ENCODE measurements around the gene CCDC148. TPM values are rescaled to one million over a fixed set of nuclear protein-coding genes. Genes with fewer than 3 reads are reported as not detected.

The CCDC148 gene
- total and polyA plus RNA-seq, 2 experiments from 2014 or later = 1.2 to 1.8 TPM

DNA sequence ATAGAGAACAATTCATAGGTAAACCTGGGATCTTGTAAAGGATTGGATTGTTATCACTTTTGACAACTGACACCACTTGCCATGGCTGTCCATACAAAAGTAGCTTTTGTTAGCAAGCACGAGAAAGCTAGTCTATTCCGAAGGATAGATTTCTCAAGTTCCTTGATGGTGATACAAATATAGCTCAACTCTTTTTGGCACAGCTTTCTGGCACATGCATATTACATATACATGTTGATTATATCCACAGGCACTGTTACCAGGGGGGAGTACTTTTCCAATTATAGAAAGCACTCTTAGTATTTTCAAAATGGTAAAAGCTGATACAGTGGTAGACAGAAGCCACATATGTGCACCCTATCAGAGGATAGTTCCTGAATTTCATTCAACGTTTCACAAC, 186.0 kb downstream of the CCDC148 start:
- Mint-ChIP-seq H3K27me3 (ENCODE audit: insufficient read depth, low read depth, poor library complexity) (no peaks in the 10 kb centered on the region), H3K36me3 (ENCODE audit: low read depth) (no peaks in the 10 kb centered on the region), H3K9me3 (no peaks in the 10 kb centered on the region), H3K4me3 (no peak overlapping the region), H3K4me1 (no peaks in the 10 kb centered on the region), H3K27ac (no peak overlapping the region)
- Histone ChIP-seq H3K4me2 (no peak overlapping the region), H2AFZ (no peak overlapping the region), H3K27ac (ENCODE audit: low read depth) (no peak overlapping the region), H4K20me1 (replicated peaks; ENCODE audit: insufficient read depth) (no peaks in the 10 kb centered on the region), H3K79me2 (replicated peaks; ENCODE audit: insufficient read depth) (no peaks in the 10 kb centered on the region), H3K4me3 (no peak overlapping the region), H3K27me3 (ENCODE audit: insufficient read depth) (no peaks in the 10 kb centered on the region), H3K4me1 (ENCODE audit: insufficient read depth) (no peaks in the 10 kb centered on the region), H3K9me2 (ENCODE audit: insufficient read depth) (no peaks in the 10 kb centered on the region), H3K36me3 (ENCODE audit: insufficient read depth) (no peaks in the 10 kb centered on the region), H3F3A (replicated peaks; ENCODE audit: low read depth) (no peaks in the 10 kb centered on the region)
- TF ChIP-seq ZNF331 (CRISPR knock-in tag; IDR thresholded peaks at IDR 0.05; ENCODE audit: low read depth) = no peak
- no peak for TF ChIP-seq EZH2phosphoT487 (IDR thresholded peaks at IDR 0.05; ENCODE audit: unreplicated experiment)
- TF ChIP-seq, protein P1, sequence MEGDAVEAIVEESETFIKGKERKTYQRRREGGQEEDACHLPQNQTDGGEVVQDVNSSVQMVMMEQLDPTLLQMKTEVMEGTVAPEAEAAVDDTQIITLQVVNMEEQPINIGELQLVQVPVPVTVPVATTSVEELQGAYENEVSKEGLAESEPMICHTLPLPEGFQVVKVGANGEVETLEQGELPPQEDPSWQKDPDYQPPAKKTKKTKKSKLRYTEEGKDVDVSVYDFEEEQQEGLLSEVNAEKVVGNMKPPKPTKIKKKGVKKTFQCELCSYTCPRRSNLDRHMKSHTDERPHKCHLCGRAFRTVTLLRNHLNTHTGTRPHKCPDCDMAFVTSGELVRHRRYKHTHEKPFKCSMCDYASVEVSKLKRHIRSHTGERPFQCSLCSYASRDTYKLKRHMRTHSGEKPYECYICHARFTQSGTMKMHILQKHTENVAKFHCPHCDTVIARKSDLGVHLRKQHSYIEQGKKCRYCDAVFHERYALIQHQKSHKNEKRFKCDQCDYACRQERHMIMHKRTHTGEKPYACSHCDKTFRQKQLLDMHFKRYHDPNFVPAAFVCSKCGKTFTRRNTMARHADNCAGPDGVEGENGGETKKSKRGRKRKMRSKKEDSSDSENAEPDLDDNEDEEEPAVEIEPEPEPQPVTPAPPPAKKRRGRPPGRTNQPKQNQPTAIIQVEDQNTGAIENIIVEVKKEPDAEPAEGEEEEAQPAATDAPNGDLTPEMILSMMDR (conservative IDR thresholded peaks at IDR 0.05; ENCODE audit: low read depth in 2 of 2) = no peak
- no peak for TF ChIP-seq NANOG (IDR thresholded peaks at IDR 0.05; ENCODE audit: borderline replicate concordance)
- no peak for TF ChIP-seq POLR2AphosphoS5 (IDR thresholded peaks at IDR 0.05; ENCODE audit: low read depth)
- TF ChIP-seq, protein P2, sequence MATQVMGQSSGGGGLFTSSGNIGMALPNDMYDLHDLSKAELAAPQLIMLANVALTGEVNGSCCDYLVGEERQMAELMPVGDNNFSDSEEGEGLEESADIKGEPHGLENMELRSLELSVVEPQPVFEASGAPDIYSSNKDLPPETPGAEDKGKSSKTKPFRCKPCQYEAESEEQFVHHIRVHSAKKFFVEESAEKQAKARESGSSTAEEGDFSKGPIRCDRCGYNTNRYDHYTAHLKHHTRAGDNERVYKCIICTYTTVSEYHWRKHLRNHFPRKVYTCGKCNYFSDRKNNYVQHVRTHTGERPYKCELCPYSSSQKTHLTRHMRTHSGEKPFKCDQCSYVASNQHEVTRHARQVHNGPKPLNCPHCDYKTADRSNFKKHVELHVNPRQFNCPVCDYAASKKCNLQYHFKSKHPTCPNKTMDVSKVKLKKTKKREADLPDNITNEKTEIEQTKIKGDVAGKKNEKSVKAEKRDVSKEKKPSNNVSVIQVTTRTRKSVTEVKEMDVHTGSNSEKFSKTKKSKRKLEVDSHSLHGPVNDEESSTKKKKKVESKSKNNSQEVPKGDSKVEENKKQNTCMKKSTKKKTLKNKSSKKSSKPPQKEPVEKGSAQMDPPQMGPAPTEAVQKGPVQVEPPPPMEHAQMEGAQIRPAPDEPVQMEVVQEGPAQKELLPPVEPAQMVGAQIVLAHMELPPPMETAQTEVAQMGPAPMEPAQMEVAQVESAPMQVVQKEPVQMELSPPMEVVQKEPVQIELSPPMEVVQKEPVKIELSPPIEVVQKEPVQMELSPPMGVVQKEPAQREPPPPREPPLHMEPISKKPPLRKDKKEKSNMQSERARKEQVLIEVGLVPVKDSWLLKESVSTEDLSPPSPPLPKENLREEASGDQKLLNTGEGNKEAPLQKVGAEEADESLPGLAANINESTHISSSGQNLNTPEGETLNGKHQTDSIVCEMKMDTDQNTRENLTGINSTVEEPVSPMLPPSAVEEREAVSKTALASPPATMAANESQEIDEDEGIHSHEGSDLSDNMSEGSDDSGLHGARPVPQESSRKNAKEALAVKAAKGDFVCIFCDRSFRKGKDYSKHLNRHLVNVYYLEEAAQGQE (IDR thresholded peaks at IDR 0.05; ENCODE audit: unreplicated experiment) = no peak
- no peak for TF ChIP-seq CREB1 (CRISPR knock-in tag; IDR thresholded peaks at IDR 0.05; ENCODE audit: low read depth)
- no peak for TF ChIP-seq EZH2 (IDR thresholded peaks at IDR 0.05; ENCODE audit: low read depth, unreplicated experiment)
- TF ChIP-seq ZNF114 (CRISPR knock-in tag; IDR thresholded peaks at IDR 0.05) = no peak
- no peak for TF ChIP-seq STAT1 (IDR thresholded peaks at IDR 0.05; ENCODE audit: unreplicated experiment)
- TF ChIP-seq JUNB (IDR thresholded peaks at IDR 0.05; ENCODE audit: unreplicated experiment) = no peak
- TF ChIP-seq, protein P3, sequence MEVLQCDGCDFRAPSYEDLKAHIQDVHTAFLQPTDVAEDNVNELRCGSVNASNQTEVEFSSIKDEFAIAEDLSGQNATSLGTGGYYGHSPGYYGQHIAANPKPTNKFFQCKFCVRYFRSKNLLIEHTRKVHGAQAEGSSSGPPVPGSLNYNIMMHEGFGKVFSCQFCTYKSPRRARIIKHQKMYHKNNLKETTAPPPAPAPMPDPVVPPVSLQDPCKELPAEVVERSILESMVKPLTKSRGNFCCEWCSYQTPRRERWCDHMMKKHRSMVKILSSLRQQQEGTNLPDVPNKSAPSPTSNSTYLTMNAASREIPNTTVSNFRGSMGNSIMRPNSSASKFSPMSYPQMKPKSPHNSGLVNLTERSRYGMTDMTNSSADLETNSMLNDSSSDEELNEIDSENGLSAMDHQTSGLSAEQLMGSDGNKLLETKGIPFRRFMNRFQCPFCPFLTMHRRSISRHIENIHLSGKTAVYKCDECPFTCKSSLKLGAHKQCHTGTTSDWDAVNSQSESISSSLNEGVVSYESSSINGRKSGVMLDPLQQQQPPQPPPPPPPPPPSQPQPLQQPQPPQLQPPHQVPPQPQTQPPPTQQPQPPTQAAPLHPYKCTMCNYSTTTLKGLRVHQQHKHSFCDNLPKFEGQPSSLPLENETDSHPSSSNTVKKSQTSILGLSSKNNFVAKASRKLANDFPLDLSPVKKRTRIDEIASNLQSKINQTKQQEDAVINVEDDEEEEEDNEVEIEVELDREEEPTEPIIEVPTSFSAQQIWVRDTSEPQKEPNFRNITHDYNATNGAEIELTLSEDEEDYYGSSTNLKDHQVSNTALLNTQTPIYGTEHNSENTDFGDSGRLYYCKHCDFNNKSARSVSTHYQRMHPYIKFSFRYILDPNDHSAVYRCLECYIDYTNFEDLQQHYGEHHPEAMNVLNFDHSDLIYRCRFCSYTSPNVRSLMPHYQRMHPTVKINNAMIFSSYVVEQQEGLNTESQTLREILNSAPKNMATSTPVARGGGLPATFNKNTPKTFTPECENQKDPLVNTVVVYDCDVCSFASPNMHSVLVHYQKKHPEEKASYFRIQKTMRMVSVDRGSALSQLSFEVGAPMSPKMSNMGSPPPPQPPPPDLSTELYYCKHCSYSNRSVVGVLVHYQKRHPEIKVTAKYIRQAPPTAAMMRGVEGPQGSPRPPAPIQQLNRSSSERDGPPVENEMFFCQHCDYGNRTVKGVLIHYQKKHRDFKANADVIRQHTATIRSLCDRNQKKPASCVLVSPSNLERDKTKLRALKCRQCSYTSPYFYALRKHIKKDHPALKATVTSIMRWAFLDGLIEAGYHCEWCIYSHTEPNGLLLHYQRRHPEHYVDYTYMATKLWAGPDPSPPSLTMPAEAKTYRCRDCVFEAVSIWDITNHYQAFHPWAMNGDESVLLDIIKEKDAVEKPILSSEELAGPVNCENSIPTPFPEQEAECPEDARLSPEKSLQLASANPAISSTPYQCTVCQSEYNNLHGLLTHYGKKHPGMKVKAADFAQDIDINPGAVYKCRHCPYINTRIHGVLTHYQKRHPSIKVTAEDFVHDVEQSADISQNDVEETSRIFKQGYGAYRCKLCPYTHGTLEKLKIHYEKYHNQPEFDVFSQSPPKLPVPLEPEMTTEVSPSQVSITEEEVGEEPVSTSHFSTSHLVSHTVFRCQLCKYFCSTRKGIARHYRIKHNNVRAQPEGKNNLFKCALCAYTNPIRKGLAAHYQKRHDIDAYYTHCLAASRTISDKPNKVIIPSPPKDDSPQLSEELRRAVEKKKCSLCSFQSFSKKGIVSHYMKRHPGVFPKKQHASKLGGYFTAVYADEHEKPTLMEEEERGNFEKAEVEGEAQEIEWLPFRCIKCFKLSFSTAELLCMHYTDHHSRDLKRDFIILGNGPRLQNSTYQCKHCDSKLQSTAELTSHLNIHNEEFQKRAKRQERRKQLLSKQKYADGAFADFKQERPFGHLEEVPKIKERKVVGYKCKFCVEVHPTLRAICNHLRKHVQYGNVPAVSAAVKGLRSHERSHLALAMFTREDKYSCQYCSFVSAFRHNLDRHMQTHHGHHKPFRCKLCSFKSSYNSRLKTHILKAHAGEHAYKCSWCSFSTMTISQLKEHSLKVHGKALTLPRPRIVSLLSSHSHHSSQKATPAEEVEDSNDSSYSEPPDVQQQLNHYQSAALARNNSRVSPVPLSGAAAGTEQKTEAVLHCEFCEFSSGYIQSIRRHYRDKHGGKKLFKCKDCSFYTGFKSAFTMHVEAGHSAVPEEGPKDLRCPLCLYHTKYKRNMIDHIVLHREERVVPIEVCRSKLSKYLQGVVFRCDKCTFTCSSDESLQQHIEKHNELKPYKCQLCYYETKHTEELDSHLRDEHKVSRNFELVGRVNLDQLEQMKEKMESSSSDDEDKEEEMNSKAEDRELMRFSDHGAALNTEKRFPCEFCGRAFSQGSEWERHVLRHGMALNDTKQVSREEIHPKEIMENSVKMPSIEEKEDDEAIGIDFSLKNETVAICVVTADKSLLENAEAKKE (CRISPR knock-in tag; IDR thresholded peaks at IDR 0.05) = no peak
- TF ChIP-seq, protein P4, sequence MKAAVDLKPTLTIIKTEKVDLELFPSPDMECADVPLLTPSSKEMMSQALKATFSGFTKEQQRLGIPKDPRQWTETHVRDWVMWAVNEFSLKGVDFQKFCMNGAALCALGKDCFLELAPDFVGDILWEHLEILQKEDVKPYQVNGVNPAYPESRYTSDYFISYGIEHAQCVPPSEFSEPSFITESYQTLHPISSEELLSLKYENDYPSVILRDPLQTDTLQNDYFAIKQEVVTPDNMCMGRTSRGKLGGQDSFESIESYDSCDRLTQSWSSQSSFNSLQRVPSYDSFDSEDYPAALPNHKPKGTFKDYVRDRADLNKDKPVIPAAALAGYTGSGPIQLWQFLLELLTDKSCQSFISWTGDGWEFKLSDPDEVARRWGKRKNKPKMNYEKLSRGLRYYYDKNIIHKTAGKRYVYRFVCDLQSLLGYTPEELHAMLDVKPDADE (IDR thresholded peaks at IDR 0.05) = no peak
- ATAC-seq (no peak), DNase-seq (ENCODE audit: low spot score) (no peak)

All from GM23338 (cell line).